GM12801 (cell line): ENCODE data around the gene SLC2A1.

Source experiments
- CTCF ChIP-seq: IDR thresholded peaks from one replicate; pipeline ENCODE4 v1.5.1; 2011; ENCODE audit warnings: control low read depth; ENCODE audit not compliant: insufficient read length; ENCODE audit errors: extremely low read depth

SLC2A1 gene

DNA sequence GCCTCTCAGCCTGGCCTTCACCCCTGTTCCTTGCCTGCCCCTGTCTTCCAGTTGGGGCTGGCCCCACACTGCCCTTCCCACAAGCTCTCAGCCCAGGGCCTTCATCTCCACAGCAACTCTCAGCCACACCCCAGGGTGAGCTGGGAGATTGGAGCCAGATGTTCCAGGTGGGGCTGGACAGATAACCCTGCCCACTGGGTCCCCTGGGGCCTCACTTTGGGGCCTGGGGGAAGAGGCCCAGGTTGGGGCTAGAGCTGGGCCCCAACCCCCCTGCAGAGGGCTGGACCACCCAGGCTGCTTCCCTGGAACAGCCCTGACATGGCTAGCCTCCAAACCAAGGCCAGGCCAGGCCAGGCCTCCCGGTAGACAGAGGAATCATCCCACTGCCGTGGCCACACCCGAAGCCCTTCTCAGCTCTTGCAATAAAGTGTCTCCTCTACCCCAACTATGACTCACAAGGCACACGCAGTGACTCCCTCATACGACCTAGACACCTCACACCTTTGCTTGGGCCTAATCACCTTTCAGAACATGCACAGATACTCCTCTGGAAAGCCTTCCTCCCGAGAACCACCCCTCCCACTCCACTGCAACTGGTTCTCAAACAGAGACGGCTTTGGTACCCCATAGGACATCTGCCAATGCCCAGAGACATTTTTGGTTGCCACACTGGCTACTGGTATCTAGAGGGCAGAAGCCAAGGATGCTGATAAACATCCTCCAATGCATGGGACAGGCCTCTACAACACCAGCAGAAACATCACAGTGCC is 22.2 kb downstream of the SLC2A1 start:
- TF ChIP-seq CTCF, result no peak

DNA sequence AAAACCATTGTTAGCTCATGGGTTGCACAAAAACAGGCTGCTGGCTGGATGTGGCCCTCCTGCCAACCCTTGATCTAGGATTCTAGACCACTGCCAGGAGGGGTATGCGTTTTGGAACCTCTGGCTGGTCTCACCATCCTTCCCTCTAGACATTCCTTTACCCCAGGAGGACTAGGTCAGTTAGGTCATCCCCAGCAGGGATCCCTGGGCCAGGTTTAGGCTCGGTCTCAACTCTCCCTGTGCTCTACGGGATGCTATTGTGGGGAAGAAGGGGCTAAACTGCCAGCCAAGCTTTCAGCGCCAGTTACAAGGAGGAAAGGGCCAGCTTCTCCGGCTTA is 22.7 kb downstream of the SLC2A1 start:
- no peak for TF ChIP-seq CTCF

GRCh38 chr1:42935313-42935895 is 23.3 kb downstream of the SLC2A1 start:
- no peak for TF ChIP-seq CTCF

- no peak for TF ChIP-seq CTCF
These were observed 23.9 kb downstream of the SLC2A1 start for GRCh38 chr1:42934541-42935312.

DNA sequence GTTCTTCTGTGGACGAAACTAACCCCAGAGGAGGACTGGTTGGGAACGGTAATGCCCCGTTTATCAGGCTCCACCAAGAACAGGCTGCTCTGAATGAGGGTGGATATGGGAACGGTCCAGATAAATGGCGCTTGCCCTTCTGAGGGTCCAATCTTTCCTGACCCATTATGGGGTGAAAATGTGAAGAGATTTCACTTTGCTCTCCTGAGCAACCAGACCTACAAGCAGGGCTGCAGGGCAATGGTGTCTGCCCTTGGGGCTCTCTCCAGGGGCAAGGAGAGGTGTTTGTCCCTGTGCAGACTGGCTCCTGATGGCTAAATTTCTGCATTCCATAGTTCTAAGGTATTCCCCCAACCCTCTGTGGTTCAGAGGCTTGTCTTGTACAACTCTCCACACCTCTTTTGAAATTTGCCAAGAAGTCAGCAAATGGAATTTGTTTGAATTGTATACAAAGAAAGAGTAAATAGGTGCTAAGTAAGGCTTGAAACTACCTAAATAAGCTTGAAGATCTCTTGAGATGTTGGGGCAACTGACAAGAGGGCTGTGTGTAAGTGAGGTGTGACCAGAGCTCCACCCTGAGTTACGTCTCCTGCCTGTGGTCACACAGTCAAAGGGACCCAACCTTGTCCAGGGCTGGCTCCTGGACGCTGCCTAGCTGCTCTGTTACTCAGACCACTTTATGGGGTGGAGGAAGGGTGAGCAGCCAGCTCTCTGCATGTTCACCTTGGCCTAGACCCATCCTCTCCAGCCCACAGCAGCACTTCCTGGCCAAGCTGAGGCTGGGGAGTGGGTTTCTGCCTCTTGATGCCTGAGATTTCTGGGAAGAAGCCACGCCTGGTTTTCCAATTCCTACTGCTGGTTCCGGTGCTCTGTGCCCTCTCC is 24.8 kb downstream of the SLC2A1 start:
- no peak for TF ChIP-seq CTCF

DNA sequence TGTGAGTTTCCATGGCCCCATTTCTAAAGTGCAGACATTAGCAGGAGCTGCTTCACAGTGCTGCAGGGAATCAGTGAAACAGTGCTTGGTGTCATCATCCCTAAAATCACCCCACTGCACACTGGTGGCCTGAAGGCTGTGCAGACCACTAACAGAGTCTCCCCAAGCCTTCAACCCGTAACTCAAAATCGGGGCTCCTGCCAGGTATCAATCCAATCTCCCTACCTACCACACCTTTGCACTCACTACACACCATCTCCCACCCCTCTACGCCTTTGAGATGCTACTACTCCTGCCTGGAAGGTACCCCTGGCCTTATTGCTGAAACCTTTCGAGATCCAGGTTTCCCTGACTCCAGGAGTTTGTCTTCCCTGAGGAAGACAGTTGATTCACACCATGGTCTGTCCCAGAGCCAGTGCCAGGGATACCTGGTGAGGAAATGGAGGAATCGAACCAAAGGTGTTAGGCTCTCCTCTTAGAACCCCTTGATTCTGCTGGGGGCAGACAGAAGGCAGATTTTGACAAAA is 25.5 kb downstream of the SLC2A1 start:
- no peak for TF ChIP-seq CTCF
